Caco-2 (cell line): ENCODE data around the gene EZR. TPM values are rescaled to one million over a fixed set of nuclear protein-coding genes. Genes with fewer than 3 reads are reported as not detected.

Experiments used
- BruUV-seq: library from RNA; stranded (reverse); fragments of 400-500 nt; replicated peaks from 2 replicates; lab custom pipeline; 2021; lab: Mats Ljungman, UMichigan
- CTCF ChIA-PET: fragments of 300-600 bp; sonication (Branson Sonifier 250); formaldehyde crosslinking; loops from one replicate; lab custom pipeline; 2022; ENCODE audit warnings: antibody characterized with exemption; lab: Charles Lee
- POLR2A ChIA-PET: fragments of 300-600 bp; sonication (Branson Sonifier 250); formaldehyde crosslinking; loops from one replicate; lab custom pipeline; 2022; ENCODE audit warnings: antibody characterized with exemption; lab: Charles Lee
- DNase-seq, 2 experiments: peaks; one replicate each; pipeline versions ENCODE4 v3.0.0 to v3.0.0-alpha.2; 2020 to 2022
- H3K27me3 ChIP-seq: replicated peaks from 2 replicates; pipeline ENCODE4 v1.6.0; 2011; ENCODE audit warnings: low read length; ENCODE audit not compliant: control insufficient read depth, insufficient read depth
- H3K36me3 ChIP-seq: 2 replicates; pipeline ENCODE4 v1.5.1; 2011; ENCODE audit warnings: low read length; ENCODE audit not compliant: control insufficient read depth, insufficient read depth
- H3K4me1 ChIP-seq: fragments of 250-450 bp; sonication (Bioruptor Pico); 2 replicates; pipeline ENCODE4 v1.5.1; 2020; ENCODE audit warnings: mild to moderate bottlenecking
- H3K4me3 ChIP-seq: 2 replicates; pipeline ENCODE4 v1.5.1; 2011; ENCODE audit warnings: low read depth, mild to moderate bottlenecking, control low read depth, low read length
- H3K9me3 ChIP-seq: fragments of 250-450 bp; sonication (Bioruptor Pico); 2 replicates; pipeline ENCODE4 v1.5.1; 2020; ENCODE audit warnings: mild to moderate bottlenecking, moderate library complexity
- H3K27ac Mint-ChIP-seq: one replicate; pipeline ENCODE4 v1.8.0; 2022; ENCODE audit warnings: mixed read lengths; ENCODE audit not compliant: unreplicated experiment
- H3K27me3 Mint-ChIP-seq: one replicate; pipeline ENCODE4 v1.8.0; 2022; ENCODE audit warnings: mixed read lengths; ENCODE audit not compliant: insufficient read depth, unreplicated experiment
- H3K36me3 Mint-ChIP-seq: one replicate; pipeline ENCODE4 v1.8.0; 2022; ENCODE audit warnings: mild to moderate bottlenecking, mixed read lengths; ENCODE audit not compliant: insufficient read depth, unreplicated experiment
- H3K4me1 Mint-ChIP-seq: one replicate; pipeline ENCODE4 v1.8.0; 2022; ENCODE audit warnings: low read depth, mixed read lengths; ENCODE audit not compliant: unreplicated experiment
- H3K4me3 Mint-ChIP-seq: one replicate; pipeline ENCODE4 v1.8.0; 2022; ENCODE audit warnings: mild to moderate bottlenecking, moderate library complexity, mixed read lengths; ENCODE audit not compliant: unreplicated experiment
- H3K9me3 Mint-ChIP-seq: one replicate; pipeline ENCODE4 v1.8.0; 2022; ENCODE audit warnings: mixed read lengths; ENCODE audit not compliant: unreplicated experiment
- intact Hi-C: fragments of 100-400 bp; cut with micrococcal nuclease; formaldehyde crosslinking; loops from one replicate; pipeline ENCODE4 v1.10.0; 2022; ENCODE audit not compliant: unreplicated experiment
- total RNA-seq: library from RNA; stranded (reverse); gene quantifications from 2 replicates; pipeline ENCODE4 v1.2.3, GENCODE V29; 2022
- TF ChIP-seq, protein P1 (sequence below), 2 experiments: fragments of 200-600 bp in 1 of 2; IDR thresholded peaks; 1 replicate in 1 of 2; 2 replicates in 1 of 2; pipeline versions ENCODE4 v1.5.1 to v1.8.0; 2011 to 2022; ENCODE audit warnings: antibody characterized with exemption in 1 of 2, control low read depth in 1 of 2, inconsistent platforms in 1 of 2, low read depth in 1 of 2, low read length in 1 of 2, mild to moderate bottlenecking in 1 of 2, moderate library complexity in 1 of 2; ENCODE audit not compliant: insufficient read depth in 1 of 2, severe bottlenecking in 1 of 2, unreplicated experiment in 1 of 2

The EZR gene
- total RNA-seq, 1 experiment from 2014 or later = 290 TPM

DNA sequence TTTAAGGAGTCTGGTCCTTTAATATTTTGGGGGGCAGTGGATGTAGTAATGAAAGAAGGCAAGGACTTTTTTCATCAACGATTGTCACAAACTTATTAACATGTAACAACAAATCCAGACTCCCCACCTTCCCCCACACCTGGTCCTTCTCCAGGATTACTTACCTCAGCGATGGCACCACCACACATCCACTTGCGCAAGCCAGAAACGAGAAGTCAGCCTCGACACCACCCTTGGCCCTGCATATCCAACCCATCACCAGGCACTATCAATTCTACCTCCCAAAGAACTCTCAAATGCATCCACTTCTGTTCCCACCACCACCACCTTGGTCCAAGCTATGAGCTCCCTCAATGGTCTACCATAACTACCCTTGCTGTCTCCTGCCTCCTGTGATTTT is 6.6 kb downstream of the EZR start:
- CTCF ChIA-PET = no interaction called here
- Mint-ChIP-seq H3K27ac (peak overlapping the region; percentile 49), H3K9me3 (no peaks in the 10 kb centered on the region), H3K4me3 (peak overlapping the region; percentile 40), H3K27me3 (no peaks in the 10 kb centered on the region), H3K36me3 (peaks cover 100% of the 10 kb centered on the region), H3K4me1 (peaks cover 47% of the 10 kb centered on the region)
- intact Hi-C loops = no loop called here
- Histone ChIP-seq H3K4me3 (no peak overlapping the region), H3K9me3 (no peaks in the 10 kb centered on the region), H3K4me1 (peaks cover 78% of the 10 kb centered on the region), H3K36me3 (peaks cover 16% of the 10 kb centered on the region), H3K27me3 (no peaks in the 10 kb centered on the region; the same call in 1 of the 2 replicates)
- TF ChIP-seq, protein P1, sequence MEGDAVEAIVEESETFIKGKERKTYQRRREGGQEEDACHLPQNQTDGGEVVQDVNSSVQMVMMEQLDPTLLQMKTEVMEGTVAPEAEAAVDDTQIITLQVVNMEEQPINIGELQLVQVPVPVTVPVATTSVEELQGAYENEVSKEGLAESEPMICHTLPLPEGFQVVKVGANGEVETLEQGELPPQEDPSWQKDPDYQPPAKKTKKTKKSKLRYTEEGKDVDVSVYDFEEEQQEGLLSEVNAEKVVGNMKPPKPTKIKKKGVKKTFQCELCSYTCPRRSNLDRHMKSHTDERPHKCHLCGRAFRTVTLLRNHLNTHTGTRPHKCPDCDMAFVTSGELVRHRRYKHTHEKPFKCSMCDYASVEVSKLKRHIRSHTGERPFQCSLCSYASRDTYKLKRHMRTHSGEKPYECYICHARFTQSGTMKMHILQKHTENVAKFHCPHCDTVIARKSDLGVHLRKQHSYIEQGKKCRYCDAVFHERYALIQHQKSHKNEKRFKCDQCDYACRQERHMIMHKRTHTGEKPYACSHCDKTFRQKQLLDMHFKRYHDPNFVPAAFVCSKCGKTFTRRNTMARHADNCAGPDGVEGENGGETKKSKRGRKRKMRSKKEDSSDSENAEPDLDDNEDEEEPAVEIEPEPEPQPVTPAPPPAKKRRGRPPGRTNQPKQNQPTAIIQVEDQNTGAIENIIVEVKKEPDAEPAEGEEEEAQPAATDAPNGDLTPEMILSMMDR (IDR thresholded peaks at IDR 0.05; ENCODE audit: insufficient read depth in 1 of 2, low read depth in 1 of 2, low read length in 1 of 2, severe bottlenecking in 1 of 2, unreplicated experiment in 1 of 2) = no peak
- no TSS peak for BruUV-seq
- DNase-seq = no peak
- POLR2A ChIA-PET = interaction anchor here (0.6 to 1.2 kb wide), 2 partner anchors 31 to 57 kb away, joined by 3 to 4 read pairs; no protein-coding TSS in a partner anchor

DNA sequence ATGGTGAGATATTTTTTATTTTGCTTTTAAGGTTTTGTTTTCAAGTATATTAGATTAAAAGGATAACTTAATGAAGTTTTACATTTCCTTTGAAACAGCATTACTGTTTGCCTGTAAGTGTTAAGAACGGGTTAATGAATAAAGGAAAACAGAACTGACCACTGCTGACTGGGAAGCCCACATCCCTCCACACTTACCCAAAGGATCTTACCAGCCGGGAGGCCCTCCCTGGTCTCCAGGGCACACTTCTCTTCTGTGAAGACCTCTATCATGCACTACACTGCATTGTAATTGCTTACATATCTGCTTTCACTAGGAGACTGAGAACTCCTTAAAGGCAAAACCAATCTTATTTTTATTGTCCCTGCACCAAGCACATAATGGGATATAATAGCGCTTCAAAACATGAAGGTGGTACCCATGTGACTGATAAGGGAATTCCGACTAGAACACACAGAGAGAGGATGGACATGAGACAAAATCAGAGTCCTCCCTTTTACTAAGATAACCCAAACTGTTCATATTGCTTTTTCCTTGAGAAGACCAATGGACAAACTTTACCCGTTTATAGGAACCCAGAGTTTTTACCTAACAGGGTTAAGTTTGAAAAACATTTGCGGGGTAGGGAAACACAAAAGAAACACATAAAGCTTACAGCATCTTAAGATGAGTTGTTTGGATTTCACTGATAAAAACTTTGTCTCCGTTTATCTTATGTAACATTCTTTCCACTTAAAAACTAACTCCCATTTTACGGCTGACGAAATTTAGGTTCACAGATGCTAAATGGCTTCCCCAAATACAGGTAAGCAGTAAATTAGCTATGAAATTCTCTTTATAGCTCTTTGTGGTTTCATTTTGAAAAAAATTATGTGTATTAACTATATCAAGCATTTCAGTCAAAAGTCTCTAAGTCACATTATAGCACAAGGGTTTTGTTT is 8.7 kb downstream of the EZR start:
- no TSS peak for BruUV-seq
- ChIA-PET CTCF (no interaction called here), POLR2A (no interaction called here)
- Mint-ChIP-seq H3K4me3 (peak overlapping the region; percentile 17), H3K9me3 (no peaks in the 10 kb centered on the region), H3K27me3 (no peaks in the 10 kb centered on the region), H3K4me1 (peaks cover 60% of the 10 kb centered on the region), H3K27ac (no peak overlapping the region), H3K36me3 (peaks cover 100% of the 10 kb centered on the region)
- no peaks in the 10 kb centered on the region; the same call in 1 of the 2 replicates for H3K27me3 ChIP-seq
- H3K36me3 ChIP-seq = peaks cover 13% of the 10 kb centered on the region
- intact Hi-C loops = no loop called here
- peaks cover 89% of the 10 kb centered on the region for H3K4me1 ChIP-seq
- H3K4me3 ChIP-seq = no peak overlapping the region
- no peaks in the 10 kb centered on the region for H3K9me3 ChIP-seq
- TF ChIP-seq, protein P1 (IDR thresholded peaks at IDR 0.05; ENCODE audit: insufficient read depth in 1 of 2, low read depth in 1 of 2, low read length in 1 of 2, severe bottlenecking in 1 of 2, unreplicated experiment in 1 of 2) = no peak
- DNase-seq = no peak

DNA sequence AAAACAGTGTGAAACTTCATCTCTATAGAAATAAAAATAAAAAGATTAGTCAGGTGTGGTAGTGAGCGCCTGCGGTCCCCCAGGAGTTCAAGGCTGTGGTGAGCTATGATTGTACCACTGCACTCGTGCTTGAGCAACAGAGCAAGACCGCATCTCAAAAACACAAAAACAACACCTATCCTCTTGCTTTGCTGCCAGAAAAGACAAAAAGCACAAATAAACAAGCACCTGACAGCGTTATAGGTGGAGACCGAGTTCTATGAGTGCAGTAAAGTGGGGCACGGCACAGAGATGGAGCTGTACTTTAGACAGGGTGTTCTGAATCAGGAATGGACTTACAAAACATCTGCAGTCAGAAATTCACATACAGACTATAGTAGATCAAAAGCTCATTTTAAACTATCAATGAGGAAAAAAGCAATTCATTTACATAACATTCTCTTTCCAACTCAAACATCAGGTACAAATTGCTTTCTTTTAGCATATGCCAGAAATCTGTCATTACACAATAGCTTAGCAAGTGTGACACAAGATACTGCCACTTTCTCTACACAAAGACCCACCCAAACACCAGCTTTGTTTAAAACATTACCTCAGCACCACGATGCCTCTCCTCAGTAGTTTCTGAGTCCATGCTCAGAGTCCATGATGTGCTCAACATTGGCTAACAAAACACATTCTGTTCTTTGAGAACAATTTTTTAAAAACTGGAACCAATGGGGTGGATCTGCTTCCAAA is 10.1 kb downstream of the EZR start:
- Mint-ChIP-seq H3K27me3 (no peaks in the 10 kb centered on the region), H3K9me3 (no peaks in the 10 kb centered on the region), H3K27ac (no peak overlapping the region), H3K4me1 (peaks cover 58% of the 10 kb centered on the region), H3K4me3 (no peak overlapping the region), H3K36me3 (peaks cover 100% of the 10 kb centered on the region)
- Histone ChIP-seq H3K36me3 (peaks cover 12% of the 10 kb centered on the region), H3K4me1 (peaks cover 86% of the 10 kb centered on the region), H3K27me3 (no peaks in the 10 kb centered on the region; the same call in 1 of the 2 replicates), H3K9me3 (no peaks in the 10 kb centered on the region), H3K4me3 (no peak overlapping the region)
- TF ChIP-seq, protein P1 (IDR thresholded peaks at IDR 0.05; ENCODE audit: insufficient read depth in 1 of 2, low read depth in 1 of 2, low read length in 1 of 2, severe bottlenecking in 1 of 2, unreplicated experiment in 1 of 2) = no peak
- DNase-seq = no peak
- CTCF ChIA-PET = no interaction called here
- no TSS peak for BruUV-seq
- intact Hi-C loops = no loop called here
- POLR2A ChIA-PET = interaction anchor here (0.7 to 1.3 kb wide), 3 partner anchors 8 to 61 kb away, joined by 3 to 8 read pairs (median 3); no protein-coding TSS in a partner anchor
